Spleen (tissue), 7 donors: ENCODE results near the gene STAC.

Experiments
- POLR2A ChIP-seq, 3 donors: fragments of 450-650 bp; IDR thresholded peaks; one replicate each; pipeline ENCODE4 v1.5.1; 2017; ENCODE audit warnings: antibody characterized with exemption in 3 of 3, mild to moderate bottlenecking in 1 of 3
- TF ChIP-seq, protein P1 (sequence below), 11 experiments: fragments of 200-600 bp in 7 of 11; fragments of 450-650 bp in 4 of 11; sonication (generic) in 4 of 11; IDR thresholded peaks in 8 of 11; conservative IDR thresholded peaks in 3 of 11; 1 replicate in 7 of 11; 2 replicates in 4 of 11; pipeline versions ENCODE4 v1.4.0 to v1.8.0; 2016 to 2021; ENCODE audit warnings: antibody characterized with exemption in 11 of 11, inconsistent platforms in 4 of 11, mild to moderate bottlenecking in 1 of 11
- donor health status: DM: no; HTN: no; CAD: no; lungs with moderate emphysema.
- donor health status: DM: no; HTN: no; CAD: no.
- donor health status: DM: no; HTN: no; CAD: no.

GRCh38 chr3:36489101-36489500, 108.8 kb downstream of the STAC start:
- TF ChIP-seq, protein P1, sequence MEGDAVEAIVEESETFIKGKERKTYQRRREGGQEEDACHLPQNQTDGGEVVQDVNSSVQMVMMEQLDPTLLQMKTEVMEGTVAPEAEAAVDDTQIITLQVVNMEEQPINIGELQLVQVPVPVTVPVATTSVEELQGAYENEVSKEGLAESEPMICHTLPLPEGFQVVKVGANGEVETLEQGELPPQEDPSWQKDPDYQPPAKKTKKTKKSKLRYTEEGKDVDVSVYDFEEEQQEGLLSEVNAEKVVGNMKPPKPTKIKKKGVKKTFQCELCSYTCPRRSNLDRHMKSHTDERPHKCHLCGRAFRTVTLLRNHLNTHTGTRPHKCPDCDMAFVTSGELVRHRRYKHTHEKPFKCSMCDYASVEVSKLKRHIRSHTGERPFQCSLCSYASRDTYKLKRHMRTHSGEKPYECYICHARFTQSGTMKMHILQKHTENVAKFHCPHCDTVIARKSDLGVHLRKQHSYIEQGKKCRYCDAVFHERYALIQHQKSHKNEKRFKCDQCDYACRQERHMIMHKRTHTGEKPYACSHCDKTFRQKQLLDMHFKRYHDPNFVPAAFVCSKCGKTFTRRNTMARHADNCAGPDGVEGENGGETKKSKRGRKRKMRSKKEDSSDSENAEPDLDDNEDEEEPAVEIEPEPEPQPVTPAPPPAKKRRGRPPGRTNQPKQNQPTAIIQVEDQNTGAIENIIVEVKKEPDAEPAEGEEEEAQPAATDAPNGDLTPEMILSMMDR (IDR thresholded peaks at IDR 0.05 in 8 of 11, conservative IDR thresholded peaks at IDR 0.05 in 3 of 11), result no peak
- TF ChIP-seq POLR2A (IDR thresholded peaks at IDR 0.05), result no peak
